HepG2 (cell line): ENCODE measurements around the gene KCNQ2. TPM values are rescaled to one million over a fixed set of nuclear protein-coding genes. Genes with fewer than 3 reads are reported as not detected.
A peak's percentile ranks its signal among the peaks of the same experiment; 100 is the strongest.

Experiments used
- ARID3A ChIP-seq: IDR thresholded peaks from 2 replicates; pipeline ENCODE4 v1.6.1; 2012; ENCODE audit warnings: low read depth, low read length, improper control_type of control experiment
- HMG20B ChIP-seq: conservative IDR thresholded peaks from 2 replicates; pipeline ENCODE4 v1.6.1; 2016; ENCODE audit warnings: missing genetic modification reagents, missing compliant biosample characterization
- HNRNPUL1 ChIP-seq: fragments of 200-400 bp; formaldehyde crosslinking; IDR thresholded peaks from 2 replicates; pipeline ENCODE4 v1.6.1; 2017; ENCODE audit warnings: low read depth, mild to moderate bottlenecking, low read length, moderate library complexity
- KDM6A ChIP-seq: IDR thresholded peaks from 2 replicates; pipeline ENCODE4 v1.6.1; 2016; ENCODE audit warnings: low read depth
- MIER3 ChIP-seq: IDR thresholded peaks from 2 replicates; pipeline ENCODE4 v1.6.1; 2016; ENCODE audit warnings: missing compliant biosample characterization, borderline replicate concordance
- POLR2A ChIP-seq, 2 experiments: IDR thresholded peaks; 2 replicates each; pipeline ENCODE4 v1.6.1; 2011; ENCODE audit warnings: low read depth in 2 of 2, low read length in 2 of 2, mild to moderate bottlenecking in 1 of 2, moderate library complexity in 1 of 2; ENCODE audit not compliant: insufficient read depth in 1 of 2
- RFX5 ChIP-seq: IDR thresholded peaks from 2 replicates; pipeline ENCODE4 v1.6.1; 2011; ENCODE audit warnings: low read depth, low read length, improper control_type of control experiment
- TBL1XR1 ChIP-seq: fragments of 150-350 bp; IDR thresholded peaks from 2 replicates; pipeline ENCODE4 v1.6.1; 2014; ENCODE audit warnings: borderline replicate concordance, low read length; ENCODE audit not compliant: partially characterized antibody
- TIGD3 ChIP-seq: sonication (generic); formaldehyde crosslinking; IDR thresholded peaks from 2 replicates; pipeline ENCODE4 v1.5.1; 2020; ENCODE audit warnings: mild to moderate bottlenecking, missing genetic modification reagents, borderline replicate concordance
- ZFAT ChIP-seq: sonication (generic); formaldehyde crosslinking; conservative IDR thresholded peaks from 2 replicates; pipeline ENCODE4 v1.8.1; 2023; ENCODE audit warnings: missing genetic modification reagents, inconsistent platforms
- ZFP91 ChIP-seq: sonication (generic); formaldehyde crosslinking; IDR thresholded peaks from 2 replicates; pipeline ENCODE4 v1.9.0; 2022; ENCODE audit warnings: missing genetic modification reagents, mild to moderate bottlenecking, borderline replicate concordance
- ZNF205 ChIP-seq: IDR thresholded peaks from 2 replicates; pipeline ENCODE4 v1.6.1; 2018; ENCODE audit warnings: missing biosample characterization, missing genetic modification reagents
- ZNF280B ChIP-seq: sonication (generic); formaldehyde crosslinking; IDR thresholded peaks from 2 replicates; pipeline ENCODE4 v1.5.0; 2020; ENCODE audit warnings: missing genetic modification reagents, mild to moderate bottlenecking, borderline replicate concordance
- ZNF558 ChIP-seq: sonication (generic); formaldehyde crosslinking; IDR thresholded peaks from 2 replicates; pipeline ENCODE4 v1.9.0; 2022; ENCODE audit warnings: mild to moderate bottlenecking, missing genetic modification reagents, borderline replicate concordance
- ZNF678 ChIP-seq: sonication (generic); formaldehyde crosslinking; IDR thresholded peaks from 2 replicates; pipeline ENCODE4 v1.4.0; 2020; ENCODE audit warnings: mild to moderate bottlenecking, missing genetic modification reagents
- ZNF687 ChIP-seq: sonication (generic); formaldehyde crosslinking; IDR thresholded peaks from 2 replicates; pipeline ENCODE4 v1.5.1; 2020; ENCODE audit warnings: mild to moderate bottlenecking, missing genetic modification reagents, moderate library complexity
- ZNF792 ChIP-seq: IDR thresholded peaks from 2 replicates; pipeline ENCODE4 v1.6.1; 2016
- ZNF891 ChIP-seq: sonication (generic); formaldehyde crosslinking; IDR thresholded peaks from 2 replicates; pipeline ENCODE4 v1.5.0; 2020; ENCODE audit warnings: mild to moderate bottlenecking, missing genetic modification reagents
- polyA plus RNA-seq, 8 experiments: library from polyadenylated mRNA; depleted of rRNA in 3 of 8; stranded (reverse) in 7 of 8; unstranded in 1 of 8; fragments of >200 nt; fragmentation: Illumina TruSeq in 4 of 8; extraction: Trizol in 4 of 8; gene quantifications; 2 replicates each; pipeline versions ENCODE4 v1.2.1 to v1.2.3, GENCODE V29; 2011 to 2016; ENCODE audit warnings: low read depth in 4 of 8, missing spikeins in 1 of 8, mixed read lengths in 1 of 8; ENCODE audit not compliant: insufficient read depth in 1 of 8
- total RNA-seq, 5 experiments: library from RNA; depleted of rRNA; stranded (reverse); fragments of >200 nt; fragmentation: Illumina TruSeq; extraction: Trizol; gene quantifications; 2 replicates each; pipeline ENCODE4 v1.2.3, GENCODE V29; 2016; ENCODE audit warnings: low read depth in 1 of 5

KCNQ2 gene
- total and polyA plus RNA-seq, 2 of the 13 experiments (the other 11 are each of a cell fraction or from before 2014, with no cell fraction given), result not detected

- peak; percentile 43; the same call in 1 of the 2 replicates for TF ChIP-seq ZNF687 (CRISPR knock-in tag)
- no peak for TF ChIP-seq MIER3
- 0 out of 2 replicates have a peak, but pooled peaks have one; percentile 31 for TF ChIP-seq ZFP91 (CRISPR knock-in tag)
- TF ChIP-seq ZNF678 (CRISPR knock-in tag), result no peak
- no peak for TF ChIP-seq ZNF558 (CRISPR knock-in tag)
- no peak for TF ChIP-seq HMG20B (CRISPR knock-in tag)
- no peak for TF ChIP-seq ZNF205
- TF ChIP-seq ZFAT (CRISPR knock-in tag), result no peak
- no peak for TF ChIP-seq KDM6A (CRISPR knock-in tag)
- no peak for TF ChIP-seq ZNF792 (CRISPR knock-in tag)
- TF ChIP-seq HNRNPUL1, result no peak
- TF ChIP-seq TIGD3 (CRISPR knock-in tag), result no peak
- TF ChIP-seq ZNF891, result no peak
- TF ChIP-seq POLR2A (IDR thresholded peaks at IDR 0.05; ENCODE audit: insufficient read depth in 1 of 2, low read depth in 2 of 2, low read length in 2 of 2), result 0 out of 4 replicates have a peak, but pooled peaks of 1 of the 2 experiments have one; percentile 14
- peak; percentile 45; the same call in 1 of the 2 replicates for TF ChIP-seq ZNF280B (CRISPR knock-in tag)
- TF ChIP-seq TBL1XR1, result no peak
- TF ChIP-seq RFX5, result no peak
- TF ChIP-seq ARID3A, result no peak
Measured at GRCh38 chr20:63520934-63521601, 48.6 kb upstream of the KCNQ2 start (continued).
